Liver (tissue), 9 donors: ENCODE measurements around the gene RAB4B. TPM values are rescaled to one million over a fixed set of nuclear protein-coding genes. Genes with fewer than 3 reads are reported as not detected.

Experiments
- DNase-seq: peaks from one replicate; pipeline ENCODE4 v3.0.0-alpha.2; 2017; ENCODE audit warnings: low spot score
- H3K27ac ChIP-seq, 2 donors: one replicate each; pipeline ENCODE4 v1.7.0; 2013; ENCODE audit warnings: inconsistent platforms in 2 of 2, low read length in 2 of 2, control low read depth in 1 of 2, low read depth in 1 of 2, mild to moderate bottlenecking in 1 of 2
- H3K27me3 ChIP-seq, 4 donors: one replicate each; pipeline versions ENCODE4 v1.6.1 to v1.7.0; 2013; ENCODE audit warnings: low read length in 3 of 4, inconsistent platforms in 1 of 4, mild to moderate bottlenecking in 1 of 4, moderate library complexity in 1 of 4; ENCODE audit not compliant: control insufficient read depth in 4 of 4, insufficient read depth in 4 of 4
- H3K36me3 ChIP-seq, 4 donors: one replicate each; pipeline versions ENCODE4 v1.6.1 to v1.7.0; 2013; ENCODE audit warnings: low read length in 3 of 4, mild to moderate bottlenecking in 3 of 4, low read depth in 1 of 4, moderate library complexity in 1 of 4; ENCODE audit not compliant: control insufficient read depth in 4 of 4, insufficient read depth in 3 of 4
- H3K4me1 ChIP-seq, 4 donors: one replicate each; pipeline versions ENCODE4 v1.6.1 to v1.7.0; 2013; ENCODE audit warnings: low read length in 3 of 4, mild to moderate bottlenecking in 3 of 4, moderate library complexity in 1 of 4; ENCODE audit not compliant: control insufficient read depth in 4 of 4, insufficient read depth in 4 of 4
- H3K4me3 ChIP-seq, 3 donors: one replicate each; pipeline versions ENCODE4 v1.6.1 to v1.7.0; 2013; ENCODE audit warnings: low read length in 3 of 3, control low read depth in 1 of 3, low read depth in 1 of 3, mild to moderate bottlenecking in 1 of 3
- H3K9ac ChIP-seq, 2 donors: one replicate each; pipeline ENCODE4 v1.7.0; 2013; ENCODE audit warnings: low read length in 2 of 2, mild to moderate bottlenecking in 2 of 2, moderate library complexity in 2 of 2, control low read depth in 1 of 2, low read depth in 1 of 2
- H3K9me3 ChIP-seq, 4 donors: one replicate each; pipeline versions ENCODE4 v1.6.1 to v1.7.0; 2013; ENCODE audit warnings: low read length in 3 of 4; ENCODE audit not compliant: control insufficient read depth in 4 of 4
- ATF3 ChIP-seq: IDR thresholded peaks from 2 replicates; pipeline ENCODE4 v1.6.1; 2016; ENCODE audit warnings: antibody characterized with exemption
- CTCF ChIP-seq: fragments of 150-350 bp; IDR thresholded peaks from 2 replicates; pipeline ENCODE4 v1.5.1; 2017; ENCODE audit warnings: improper control_type of control experiment, low read depth, low read length; ENCODE audit not compliant: missing input control
- EGR1 ChIP-seq, 2 donors: IDR thresholded peaks; 2 replicates each; pipeline ENCODE4 v1.6.1; 2016 to 2018; ENCODE audit warnings: antibody characterized with exemption in 2 of 2, low read depth in 2 of 2
- FOXA1 ChIP-seq: IDR thresholded peaks from 2 replicates; pipeline ENCODE4 v1.6.1; 2016; ENCODE audit warnings: antibody characterized with exemption
- FOXA2 ChIP-seq: IDR thresholded peaks from 2 replicates; pipeline ENCODE4 v1.6.1; 2016; ENCODE audit warnings: antibody characterized with exemption
- GABPA ChIP-seq, 2 donors: IDR thresholded peaks in 1 of 2; conservative IDR thresholded peaks in 1 of 2; 2 replicates each; pipeline ENCODE4 v1.6.1; 2016; ENCODE audit warnings: antibody characterized with exemption in 2 of 2, mild to moderate bottlenecking in 1 of 2, moderate library complexity in 1 of 2
- HNF4A ChIP-seq, 2 donors: conservative IDR thresholded peaks; 2 replicates each; pipeline ENCODE4 v1.6.1; 2016; ENCODE audit warnings: antibody characterized with exemption in 2 of 2, mild to moderate bottlenecking in 2 of 2
- HNF4G ChIP-seq: IDR thresholded peaks from 2 replicates; pipeline ENCODE4 v1.6.1; 2016; ENCODE audit warnings: antibody characterized with exemption
- JUND ChIP-seq, 2 donors: IDR thresholded peaks; 2 replicates each; pipeline ENCODE4 v1.6.1; 2016; ENCODE audit warnings: antibody characterized with exemption in 2 of 2
- MAX ChIP-seq: IDR thresholded peaks from 2 replicates; pipeline ENCODE4 v1.6.1; 2016; ENCODE audit warnings: antibody characterized with exemption
- NR2F2 ChIP-seq: IDR thresholded peaks from 2 replicates; pipeline ENCODE4 v1.6.1; 2016; ENCODE audit warnings: antibody characterized with exemption
- RAD21 ChIP-seq, 2 donors: IDR thresholded peaks; 2 replicates each; pipeline ENCODE4 v1.6.1; 2016; ENCODE audit warnings: antibody characterized with exemption in 2 of 2, mild to moderate bottlenecking in 2 of 2
- REST ChIP-seq: IDR thresholded peaks from 2 replicates; pipeline ENCODE4 v1.6.1; 2016; ENCODE audit warnings: antibody characterized with exemption, mild to moderate bottlenecking
- RXRA ChIP-seq, 2 donors: IDR thresholded peaks; 2 replicates each; pipeline ENCODE4 v1.6.1; 2017 to 2018; ENCODE audit warnings: antibody characterized with exemption in 2 of 2, mild to moderate bottlenecking in 1 of 2
- SP1 ChIP-seq: IDR thresholded peaks from 2 replicates; pipeline ENCODE4 v1.6.1; 2018; ENCODE audit warnings: antibody characterized with exemption, mild to moderate bottlenecking
- YY1 ChIP-seq: IDR thresholded peaks from 2 replicates; pipeline ENCODE4 v1.6.1; 2016; ENCODE audit warnings: antibody characterized with exemption, mild to moderate bottlenecking
- ZBTB33 ChIP-seq: IDR thresholded peaks from 2 replicates; pipeline ENCODE4 v1.6.1; 2016; ENCODE audit warnings: antibody characterized with exemption
- WGBS: extraction: QIAGEN DNeasy Blood & Tissue Kit; methylation state at CpG from one replicate; pipeline ENCODE4 v1.1.7; 2013; 5-methylcytosine and 5-hydroxymethylcytosine counted together
- polyA plus RNA-seq, 2 donors: library from polyadenylated mRNA; stranded (reverse) in 1 of 2; unstranded in 1 of 2; fragments of 200-250 nt in 1 of 2; fragments of >200 nt in 1 of 2; fragmentation: Nextera tagmentation in 1 of 2; extraction: Ambion mirVana in 1 of 2; gene quantifications; one replicate each; pipeline versions ENCODE4 v1.2.1 to v1.2.3, GENCODE V29; 2013 to 2015
- total RNA-seq, 2 donors: library from RNA; depleted of rRNA; stranded (reverse); fragments of >200 nt; gene quantifications; one replicate each; pipeline ENCODE4 v1.2.3, GENCODE V29; 2014
- donor health status: healthy.
- donor health status: healthy.
- donor health status: healthy.
- donor health status: healthy.
- donor health status: healthy.

RAB4B gene
- total and polyA plus RNA-seq, 4 donors = 5.5 to 16.9 (median 12.9) TPM

- WGBS = 97% methylated on average over 5 of the region's 5 CpGs
- no peak overlapping the region for H3K9ac ChIP-seq
- H3K4me3 ChIP-seq = no peak overlapping the region
- peaks cover 0 to 19% (median 13%) of the 10 kb centered on the region in 4 donors for H3K4me1 ChIP-seq
- H3K27me3 ChIP-seq = no peaks in the 10 kb centered on the region
- H3K9me3 ChIP-seq = no peaks in the 10 kb centered on the region
- TF ChIP-seq NR2F2 (no peak), SP1 (no peak), HNF4G (no peak), ZBTB33 (no peak), RXRA (IDR thresholded peaks at IDR 0.05) (no peak), RAD21 (IDR thresholded peaks at IDR 0.05) (no peak), CTCF (no peak), JUND (IDR thresholded peaks at IDR 0.05) (no peak), REST (no peak), FOXA2 (no peak), ATF3 (no peak), FOXA1 (no peak), GABPA (IDR thresholded peaks at IDR 0.05 in 1 of 2, conservative IDR thresholded peaks at IDR 0.05 in 1 of 2) (no peak), EGR1 (IDR thresholded peaks at IDR 0.05; ENCODE audit: low read depth in 2 of 2) (no peak), YY1 (no peak)
- H3K27ac ChIP-seq = no peak overlapping the region
- no peak for DNase-seq
- peaks cover 0 to 3% (median 2%) of the 10 kb centered on the region in 4 donors for H3K36me3 ChIP-seq
Measured at GRCh38 chr19:40780582-40780981, 2.5 kb downstream of the RAB4B start.

- 96% methylated on average over 7 of the region's 7 CpGs for WGBS
- peaks cover 0 to 3% (median 2%) of the 10 kb centered on the region in 4 donors for H3K36me3 ChIP-seq
- no peaks in the 10 kb centered on the region for H3K27me3 ChIP-seq
Measured at GRCh38 chr19:40781140-40781539, 3.1 kb downstream of the RAB4B start.

More at GRCh38 chr19:40781140-40781539, 3.1 kb downstream of the RAB4B start:
- no peaks in the 10 kb centered on the region for H3K9me3 ChIP-seq
- DNase-seq = no peak
- no peak overlapping the region for H3K9ac ChIP-seq
- peaks cover 0 to 19% (median 13%) of the 10 kb centered on the region in 4 donors for H3K4me1 ChIP-seq
- no peak overlapping the region for H3K4me3 ChIP-seq
- TF ChIP-seq HNF4G (no peak), CTCF (no peak), EGR1 (IDR thresholded peaks at IDR 0.05; ENCODE audit: low read depth in 2 of 2) (no peak), JUND (IDR thresholded peaks at IDR 0.05) (no peak), MAX (no peak), FOXA1 (no peak), ATF3 (no peak), FOXA2 (no peak), YY1 (no peak), HNF4A (conservative IDR thresholded peaks at IDR 0.05) (no peak), SP1 (no peak)
- no peak overlapping the region for H3K27ac ChIP-seq
